IPS-NIHi7 (cell line): ENCODE results near the gene ARAP2.

Source experiments
- DNase-seq: peaks from one replicate; pipeline ENCODE4 v3.0.0; 2012; ENCODE audit warnings: mixed read lengths; ENCODE audit errors: extremely low spot score

The ARAP2 gene

DNA sequence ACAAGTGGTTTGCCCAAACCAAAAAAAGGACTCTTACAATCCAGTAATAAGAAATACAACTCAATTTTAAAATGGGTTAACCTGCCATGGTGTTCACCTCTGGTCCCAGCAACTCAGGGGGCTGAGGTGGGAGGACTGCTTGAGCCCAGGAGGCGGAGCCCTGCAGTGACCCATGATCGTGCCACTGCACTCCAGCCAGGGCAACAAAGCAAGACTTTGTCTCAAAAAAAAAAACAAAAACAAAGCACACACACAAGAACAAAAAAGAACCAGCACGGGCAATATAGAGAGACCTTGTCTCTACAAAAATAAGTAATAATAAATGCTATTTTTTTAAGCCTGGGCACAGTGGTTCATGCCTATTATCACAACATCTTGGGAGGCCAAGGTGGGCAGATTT lies 28.7 kb downstream of the ARAP2 start:
- no peak for DNase-seq

DNA sequence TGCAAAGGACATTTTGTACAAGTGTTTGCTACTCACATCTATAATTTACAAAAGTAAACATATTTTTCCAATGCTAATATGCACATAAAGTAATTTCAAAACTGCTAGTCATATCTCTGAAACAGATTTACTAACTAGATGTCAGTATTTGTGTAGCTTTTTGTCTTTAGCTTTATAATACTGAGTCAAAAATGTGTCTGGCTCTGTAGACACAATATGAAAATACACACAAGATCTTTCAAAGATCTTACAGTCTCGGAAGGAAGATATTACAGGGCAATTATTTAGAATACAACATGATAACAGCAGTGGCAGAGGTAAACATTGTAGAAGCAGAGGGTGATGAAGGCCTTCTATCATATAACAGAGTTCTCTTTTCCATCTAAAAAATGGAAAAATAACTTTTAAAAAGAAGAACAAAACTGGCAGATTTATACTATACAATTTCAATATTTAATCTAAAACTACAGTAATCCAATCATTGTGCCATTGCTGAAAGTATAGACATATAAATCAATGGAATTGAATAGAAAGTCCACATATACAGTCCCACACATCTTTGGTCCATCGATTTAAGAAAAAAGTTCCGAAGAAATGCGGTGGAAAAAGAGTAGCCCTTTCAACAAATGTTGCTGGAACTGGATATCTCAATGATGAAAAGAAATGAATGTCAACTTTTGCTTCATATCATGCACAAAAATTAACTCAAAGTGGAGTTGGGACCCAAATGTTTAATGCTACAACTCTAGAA lies 29.4 kb downstream of the ARAP2 start:
- DNase-seq: no peak

DNA sequence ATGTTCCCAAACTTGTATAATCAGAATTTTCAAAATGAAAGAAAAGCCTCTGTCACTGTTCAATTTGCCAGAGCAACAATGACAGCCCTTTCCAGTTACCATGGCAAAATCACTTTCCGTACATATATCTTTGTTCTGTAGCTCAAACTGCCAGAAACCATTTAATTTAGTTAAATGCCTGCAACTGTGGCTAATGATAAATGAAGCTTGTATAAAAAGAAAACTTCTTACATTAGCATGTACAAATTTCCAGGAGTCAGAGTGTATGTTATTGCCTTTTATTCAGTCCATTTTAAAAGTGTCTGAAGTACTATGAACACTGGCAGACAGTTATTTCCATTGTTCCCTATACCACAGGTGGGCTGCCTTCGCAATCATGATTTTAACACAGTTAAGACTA lies 30.3 kb downstream of the ARAP2 start:
- DNase-seq: no peak

DNA sequence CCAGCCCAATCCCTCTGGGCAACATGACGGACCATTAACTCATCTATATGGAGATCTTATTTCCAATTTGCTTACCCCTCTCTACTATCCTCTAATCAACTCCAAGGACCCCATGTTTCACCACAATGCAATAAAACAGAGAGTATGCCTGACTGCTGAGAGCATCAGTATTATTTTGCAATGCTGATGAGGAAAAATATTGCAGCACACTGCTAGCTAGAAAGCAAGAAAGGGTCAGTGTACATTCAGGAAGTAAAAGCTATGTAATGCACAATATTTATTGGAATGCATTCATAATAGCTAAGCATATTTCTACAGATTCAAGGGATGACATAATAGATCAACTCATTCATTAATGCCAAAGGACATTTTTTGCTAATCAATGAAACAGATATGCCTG lies 33.2 kb downstream of the ARAP2 start:
- no peak for DNase-seq

DNA sequence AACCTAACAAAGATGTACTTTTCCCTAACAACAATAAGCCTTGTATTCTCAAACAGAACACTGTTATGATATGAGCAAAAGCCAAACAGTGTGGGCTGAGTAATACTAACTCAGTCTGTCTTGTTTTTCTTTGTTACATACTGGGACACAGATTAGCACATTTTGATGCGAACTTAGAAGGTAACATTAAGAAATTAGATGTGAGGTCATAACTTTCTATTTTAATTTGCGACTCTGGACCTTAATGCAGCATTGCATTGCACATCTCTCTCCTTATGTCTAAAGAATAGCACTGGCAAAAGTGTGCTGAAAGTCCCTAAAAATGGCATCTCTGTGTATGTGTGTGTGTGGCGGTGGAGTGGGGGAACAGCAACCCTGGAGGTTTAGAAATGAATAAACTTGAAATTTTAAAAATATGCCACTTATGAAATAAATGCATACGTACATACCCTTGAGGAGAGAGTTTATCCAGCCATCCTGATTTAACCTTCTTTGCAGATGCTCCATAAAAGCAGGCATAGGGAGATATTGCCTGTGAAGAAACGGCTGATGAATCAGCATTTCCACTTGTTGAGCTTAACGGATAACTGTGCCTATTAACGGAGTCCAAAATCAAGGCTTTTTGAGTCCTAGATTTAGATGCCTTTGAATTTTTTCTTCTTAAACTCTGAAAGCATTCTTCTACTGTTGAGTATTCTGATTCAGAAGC lies 34.2 kb downstream of the ARAP2 start:
- DNase-seq: no peak

DNA sequence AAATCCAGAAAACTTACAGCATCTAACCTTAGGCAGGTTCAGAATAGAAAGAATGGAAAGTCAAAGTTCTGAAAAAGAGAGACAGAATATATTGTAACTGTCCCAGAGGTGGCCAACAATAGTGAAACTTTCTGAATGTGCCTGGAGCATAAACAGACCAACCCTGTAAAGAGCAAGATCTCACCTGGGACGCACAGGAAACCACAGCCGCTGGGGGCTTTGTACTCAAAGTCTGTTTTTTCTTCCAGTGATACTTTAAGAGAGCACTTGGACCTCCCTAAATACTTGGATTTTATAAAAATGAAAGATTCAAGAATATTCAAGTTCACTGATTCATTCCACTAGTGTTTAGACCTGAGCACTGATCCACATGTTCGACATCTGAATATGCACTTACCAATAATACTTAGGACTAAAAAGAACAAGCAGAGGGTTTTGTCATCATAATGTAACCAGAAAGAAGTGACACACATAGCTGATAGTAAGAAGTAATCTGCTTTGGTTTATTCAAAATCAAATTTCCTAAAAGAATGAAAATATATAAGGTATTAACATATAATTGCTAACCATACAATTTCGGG lies 35.3 kb downstream of the ARAP2 start:
- DNase-seq: no peak

DNA sequence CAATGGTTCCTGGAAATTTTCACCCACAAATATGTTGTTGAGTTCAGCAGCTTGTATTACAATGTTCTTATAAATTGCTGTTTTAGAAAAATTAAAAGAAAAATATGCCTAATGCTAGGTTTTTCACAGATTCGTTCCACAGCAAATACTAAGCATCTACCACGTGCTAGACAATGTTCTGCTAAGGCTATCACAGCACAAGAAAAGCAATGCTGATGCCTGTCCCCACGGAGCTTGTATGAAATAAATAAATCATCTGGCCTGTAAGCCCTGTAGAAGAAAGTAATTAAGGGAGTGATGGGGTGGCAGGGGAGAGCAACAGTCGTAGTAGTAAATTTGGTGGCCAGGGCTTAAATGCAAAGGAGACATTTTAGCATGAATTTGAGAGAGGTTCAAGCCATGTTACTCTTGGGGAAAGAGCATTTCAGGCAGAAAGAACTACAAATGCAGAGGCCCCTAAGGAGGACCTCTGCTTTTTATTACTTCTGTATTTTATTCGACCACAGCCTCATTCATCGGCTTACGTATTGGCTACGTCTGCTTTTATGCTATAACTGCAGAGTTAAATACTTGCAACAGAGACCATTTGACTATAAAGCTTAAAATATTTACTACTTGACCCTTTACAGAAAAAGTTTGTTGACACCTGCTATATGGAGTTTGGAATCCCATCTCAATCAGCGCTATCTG lies 36.3 kb downstream of the ARAP2 start:
- DNase-seq: no peak

DNA sequence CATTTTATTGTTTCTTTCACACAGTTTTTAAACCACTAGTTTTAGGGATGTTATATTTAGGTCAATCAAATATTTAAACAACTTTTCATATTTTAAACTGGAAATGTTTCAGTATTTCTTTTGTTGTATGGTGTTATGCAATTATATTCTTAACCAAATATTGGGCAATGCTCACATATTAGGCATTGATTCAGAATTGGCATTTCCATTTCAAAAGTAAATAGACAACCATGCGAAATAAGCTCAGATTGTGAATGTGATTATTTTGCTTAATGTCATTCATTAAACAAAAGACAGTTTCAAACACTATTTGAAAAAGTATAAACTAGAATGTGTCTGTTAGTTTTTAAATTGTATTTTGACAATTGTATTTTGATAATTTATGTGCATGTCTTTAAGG lies 36.9 kb downstream of the ARAP2 start:
- no peak for DNase-seq

DNA sequence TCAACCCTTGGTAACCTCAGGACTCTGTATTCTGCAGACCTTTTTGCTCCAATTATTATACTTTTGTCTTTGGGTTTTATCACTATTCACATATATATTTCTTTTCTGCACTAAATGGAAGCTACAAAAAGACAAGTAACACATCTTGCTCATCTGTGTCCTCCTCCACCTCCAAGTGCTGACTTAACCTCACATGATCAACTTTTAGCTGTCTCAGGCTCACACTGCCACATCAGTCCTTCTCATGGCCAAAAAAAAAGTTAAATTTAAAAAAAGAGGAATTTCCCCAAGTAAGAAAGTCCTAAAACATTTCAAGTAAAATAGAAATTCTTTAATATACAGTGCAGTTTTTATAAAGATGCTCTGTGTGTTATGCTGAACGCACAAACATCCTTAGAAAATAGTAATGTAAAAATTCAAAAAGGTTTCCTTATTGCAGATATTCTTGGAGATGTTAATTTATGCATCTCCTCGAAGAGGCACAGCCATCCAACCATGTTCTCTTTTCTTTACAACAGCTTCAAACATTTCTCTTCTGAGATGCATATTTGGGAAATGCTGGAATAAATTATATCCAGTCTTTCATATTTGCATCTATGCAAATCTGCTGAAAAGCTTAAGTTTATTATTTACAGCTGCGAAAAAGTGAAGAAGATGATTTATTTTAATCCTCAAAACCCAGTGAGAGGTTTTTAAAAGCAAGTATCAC lies 37.6 kb downstream of the ARAP2 start:
- DNase-seq: no peak

DNA sequence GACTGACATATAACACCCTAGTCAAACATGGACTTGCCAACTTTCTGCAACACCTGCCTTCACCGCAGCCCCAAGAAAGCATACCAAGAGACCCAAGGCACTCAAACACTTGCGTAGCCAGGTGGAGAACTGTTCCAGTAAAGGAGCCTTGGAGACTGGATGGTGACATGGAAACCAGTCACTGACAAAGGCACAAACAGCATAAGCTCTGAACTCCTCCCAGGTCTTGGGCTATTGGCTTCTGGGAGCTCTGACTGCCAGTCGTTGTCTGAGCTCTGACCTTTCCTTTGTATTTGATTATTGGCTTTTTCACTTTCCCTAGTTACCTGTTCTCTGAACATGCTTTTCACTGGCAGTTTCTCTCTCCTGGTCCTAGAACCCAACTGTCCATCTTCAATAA lies 38.3 kb downstream of the ARAP2 start:
- no peak for DNase-seq

DNA sequence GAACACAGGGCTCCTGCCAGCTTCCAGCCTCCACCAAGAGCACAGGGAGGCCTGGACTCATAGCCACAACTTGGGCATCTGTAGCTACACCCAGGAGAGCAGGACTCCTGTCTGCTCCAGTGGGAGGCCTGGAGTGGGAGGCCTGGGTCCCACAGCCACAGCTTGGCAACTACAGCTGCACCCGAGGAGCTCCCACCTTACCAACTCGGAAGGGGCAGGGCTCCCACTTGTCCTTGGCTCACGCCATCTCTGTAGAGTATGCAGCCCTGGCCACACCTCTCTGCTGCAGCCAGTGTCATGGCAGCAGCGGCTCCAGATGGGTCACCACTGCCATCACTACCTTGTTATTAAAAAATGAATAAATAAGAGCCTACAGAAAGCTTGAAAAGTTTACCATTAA lies 45.5 kb downstream of the ARAP2 start:
- no peak for DNase-seq

DNA sequence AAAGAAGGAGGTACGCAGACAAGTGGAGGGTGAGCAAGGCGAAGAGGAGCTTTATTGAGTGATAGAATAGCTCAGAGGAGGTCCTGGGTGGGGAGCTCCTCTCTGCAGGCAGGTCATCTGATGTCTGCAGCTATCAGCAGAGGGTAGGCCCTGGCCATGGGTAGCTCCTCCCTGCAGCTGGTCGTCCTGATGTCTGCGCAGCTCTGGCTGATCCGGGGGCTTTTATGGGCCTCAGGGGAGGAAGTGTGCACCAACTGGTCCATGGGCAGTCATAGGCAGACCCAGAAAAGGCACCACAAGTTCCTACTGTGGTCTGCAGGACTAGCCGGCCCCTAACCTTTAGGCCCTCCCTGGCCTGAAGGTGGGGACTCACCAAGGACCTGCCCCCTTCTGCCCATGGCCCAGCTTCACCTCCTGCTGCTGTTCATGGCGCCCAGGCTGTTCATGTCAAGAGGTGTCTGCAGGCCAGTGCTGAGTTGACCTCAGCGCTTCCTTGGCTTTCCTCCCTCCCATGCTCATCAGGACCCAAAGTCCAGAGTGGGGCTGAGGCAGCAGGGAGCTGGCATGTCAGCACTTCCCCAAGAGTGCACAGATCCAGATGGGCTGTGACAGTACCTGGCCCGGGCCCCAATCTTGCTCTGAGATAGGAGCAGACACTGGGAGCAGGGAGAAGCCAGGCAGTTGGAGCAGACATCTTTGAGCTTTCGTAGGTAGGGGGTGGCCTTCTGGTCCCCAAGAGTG lies 46.1 kb downstream of the ARAP2 start:
- no peak for DNase-seq

DNA sequence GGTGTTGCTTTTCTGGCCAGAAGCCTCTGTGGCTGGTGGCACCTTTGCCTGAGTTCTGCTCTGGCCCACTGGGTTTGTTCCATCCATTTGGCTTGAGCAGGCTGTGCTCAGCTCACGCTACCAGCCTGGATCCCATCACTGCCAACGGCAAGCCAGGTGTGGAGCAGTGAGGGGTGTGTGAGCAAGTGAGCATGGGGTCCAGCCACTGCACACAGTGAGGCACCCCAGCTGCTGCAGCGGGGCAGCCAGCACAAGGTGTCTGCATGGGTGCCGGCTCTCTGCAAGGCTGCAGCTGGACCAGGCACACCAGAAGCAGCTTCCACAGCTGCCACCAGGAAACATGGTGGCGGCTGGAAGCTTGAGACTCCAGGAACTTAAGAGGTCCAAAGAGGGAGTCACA lies 46.8 kb downstream of the ARAP2 start:
- no peak for DNase-seq

DNA sequence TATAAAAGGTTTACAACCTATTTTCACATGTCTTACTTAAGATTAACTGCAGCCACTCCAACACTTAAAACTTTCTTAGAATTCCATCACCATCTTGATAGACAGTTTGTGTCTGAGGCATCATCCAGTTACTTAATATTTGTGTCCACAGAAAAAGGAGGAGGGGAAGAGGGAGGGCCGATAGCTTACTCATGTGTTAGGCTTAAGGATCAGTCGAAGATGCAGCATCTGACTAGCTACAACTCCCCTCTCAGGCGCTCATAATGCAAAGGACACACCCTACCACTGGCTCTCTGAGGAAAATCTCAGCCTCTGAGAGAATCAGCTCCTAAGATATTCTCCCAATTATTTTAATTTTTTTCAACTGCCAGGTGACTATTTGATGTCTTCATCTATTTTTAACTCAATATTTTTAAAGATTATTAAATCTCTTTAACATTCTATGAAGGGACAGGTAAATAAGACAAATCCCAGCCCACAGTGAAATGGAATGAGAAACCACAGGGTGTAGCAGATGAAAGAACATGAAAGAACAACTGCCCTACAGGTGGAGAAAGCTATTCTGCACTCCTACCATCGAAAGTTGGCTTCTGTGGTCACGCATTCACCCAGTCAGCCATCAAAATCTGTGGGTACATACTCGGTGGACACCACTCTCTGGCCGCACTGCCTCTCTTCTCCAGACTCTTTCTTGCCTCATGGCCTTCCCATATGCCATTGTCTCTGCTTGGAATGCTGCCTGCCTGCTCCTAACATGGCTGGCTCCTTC lies 48.0 kb downstream of the ARAP2 start:
- no peak for DNase-seq

DNA sequence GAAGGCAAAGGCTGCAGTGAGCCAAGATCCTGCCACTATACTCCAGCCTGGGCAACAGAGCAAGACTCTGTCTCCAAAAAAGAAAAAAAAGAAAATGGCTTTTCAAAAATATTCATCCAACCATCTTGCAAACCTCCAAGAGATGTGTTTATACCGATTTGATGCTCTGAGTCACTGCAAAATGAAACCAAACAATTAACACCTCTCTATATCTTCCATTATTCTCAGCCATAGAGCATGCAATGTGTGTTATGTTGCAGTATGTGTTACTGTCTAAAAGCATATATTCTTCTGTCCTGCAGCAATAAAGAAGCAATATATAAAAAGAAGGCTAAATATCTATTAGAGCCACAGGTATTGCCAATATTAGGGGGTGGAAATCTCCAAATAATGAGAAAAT lies 51.4 kb downstream of the ARAP2 start:
- DNase-seq: no peak

DNA sequence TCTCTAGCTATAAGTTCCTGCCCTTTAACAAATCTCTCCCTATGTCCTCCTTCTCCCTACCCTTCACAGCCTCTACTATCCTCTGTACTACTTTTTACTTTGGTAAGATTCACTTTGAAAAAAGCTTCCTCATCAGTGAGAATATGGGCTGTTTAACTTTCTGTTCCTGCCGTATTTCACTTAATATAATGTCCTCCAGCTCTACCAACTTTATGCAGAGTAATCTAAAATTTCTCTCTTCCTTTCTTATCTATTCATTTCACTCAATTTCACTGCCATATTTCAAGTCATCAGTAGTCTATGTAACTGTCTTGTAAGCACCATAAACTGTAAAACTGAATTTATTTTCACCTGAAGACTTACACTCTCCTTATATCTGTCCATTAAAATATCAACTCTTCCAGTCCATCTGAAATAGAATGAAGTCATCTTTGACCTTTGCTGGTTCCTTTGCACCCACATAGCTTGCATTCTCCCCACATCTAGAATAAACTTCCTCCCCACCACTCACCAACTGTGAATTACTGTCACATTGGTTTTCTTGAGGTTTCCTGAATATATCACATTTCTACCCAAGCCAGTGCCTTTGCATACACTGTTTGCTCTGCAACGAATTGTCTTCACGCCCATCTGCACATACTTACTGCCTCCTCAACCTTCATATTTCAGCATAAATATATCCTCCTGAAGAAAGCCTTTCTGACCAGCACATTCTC lies 54.6 kb downstream of the ARAP2 start:
- DNase-seq: no peak

DNA sequence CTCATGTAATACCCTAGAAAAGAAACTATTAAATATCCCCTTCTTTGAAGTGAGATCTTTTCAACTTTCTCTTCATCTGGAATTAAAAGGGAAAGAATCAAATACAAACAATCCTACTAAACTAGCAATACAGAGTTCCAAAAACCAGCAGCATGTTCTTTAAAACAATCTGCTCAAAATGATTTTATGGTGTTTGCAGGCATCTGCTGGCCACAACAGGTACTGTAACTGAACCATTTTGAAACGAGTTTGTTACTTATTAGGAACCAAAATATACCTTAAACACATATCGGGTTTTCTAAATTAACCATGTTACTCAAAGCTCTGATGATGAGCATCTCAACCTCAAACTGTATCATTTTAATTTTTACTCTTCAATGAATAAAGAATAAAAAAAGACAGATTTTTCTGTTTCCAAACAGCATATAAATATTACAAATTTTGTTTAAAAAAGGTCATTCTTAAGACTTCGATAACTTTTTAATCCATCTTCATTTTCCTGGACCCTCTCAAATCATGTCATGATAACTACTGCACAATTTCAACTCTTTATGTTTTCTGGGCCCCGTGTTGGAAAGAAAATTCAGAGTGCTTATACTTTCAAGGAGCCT lies 56.5 kb downstream of the ARAP2 start:
- DNase-seq: no peak

DNA sequence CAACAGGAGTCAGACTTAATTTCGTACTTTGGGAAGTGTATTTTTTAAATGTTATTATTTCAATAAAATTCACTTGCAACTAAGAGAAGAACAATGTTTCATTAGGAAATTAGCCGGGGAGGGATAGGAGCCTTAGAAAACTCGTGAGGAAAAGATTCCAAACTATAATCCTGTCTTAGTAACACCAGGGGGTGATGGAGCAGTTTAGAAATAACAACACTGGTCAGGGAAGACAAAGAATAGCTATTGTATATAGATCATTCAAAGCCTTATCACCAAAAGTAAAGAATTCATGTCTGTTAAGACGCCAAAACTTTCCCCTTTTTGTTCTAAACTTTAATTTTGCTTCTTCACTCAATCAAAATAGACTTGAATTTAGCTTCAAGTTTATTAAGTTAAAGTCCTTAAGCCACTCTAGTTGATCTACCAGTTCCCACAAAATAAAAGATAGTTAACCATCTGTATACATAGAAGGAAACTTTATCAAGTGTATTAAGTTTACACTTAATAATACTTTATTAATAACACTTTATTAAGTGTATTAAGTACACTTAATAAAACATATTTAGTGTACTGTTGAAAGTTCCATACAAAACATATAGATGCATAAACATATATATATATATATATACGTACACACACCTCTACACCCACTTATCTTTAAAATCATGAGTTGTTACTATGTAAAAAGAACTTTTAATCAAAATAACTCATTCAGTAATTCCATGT lies 60.5 kb downstream of the ARAP2 start:
- no peak for DNase-seq

DNA sequence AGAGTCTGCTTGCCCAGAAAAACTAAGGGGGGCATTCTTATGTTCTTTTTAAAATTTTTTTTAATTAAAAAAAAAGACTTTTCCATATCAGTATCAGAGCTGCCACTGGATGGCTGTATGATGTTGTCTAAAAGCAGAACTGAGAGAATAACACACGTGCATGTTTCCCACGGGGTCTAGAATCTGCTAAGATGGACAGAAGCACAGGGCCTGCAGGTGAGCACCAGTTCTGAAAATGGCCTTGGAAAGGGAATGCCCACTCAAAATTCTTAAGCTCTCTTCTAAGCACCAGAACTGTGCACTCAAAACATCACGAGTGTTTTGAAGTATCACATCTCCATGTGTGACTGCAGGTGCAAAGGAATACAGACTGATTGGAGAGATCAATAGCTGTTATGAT lies 61.1 kb downstream of the ARAP2 start:
- DNase-seq: no peak
